22Rv1 (cell line): ENCODE results near the gene OVAAL.

ENCODE experiments used
- ZFX ChIP-seq: fragments of 450-650 bp; IDR thresholded peaks from 2 replicates; pipeline ENCODE4 v1.6.1; 2017; ENCODE audit warnings: antibody characterized with exemption, borderline replicate concordance
- TF ChIP-seq, protein P1 (sequence below): fragments of 450-650 bp; IDR thresholded peaks from 2 replicates; pipeline ENCODE4 v1.5.1; 2017; ENCODE audit warnings: mild to moderate bottlenecking

- TF ChIP-seq, protein P1, sequence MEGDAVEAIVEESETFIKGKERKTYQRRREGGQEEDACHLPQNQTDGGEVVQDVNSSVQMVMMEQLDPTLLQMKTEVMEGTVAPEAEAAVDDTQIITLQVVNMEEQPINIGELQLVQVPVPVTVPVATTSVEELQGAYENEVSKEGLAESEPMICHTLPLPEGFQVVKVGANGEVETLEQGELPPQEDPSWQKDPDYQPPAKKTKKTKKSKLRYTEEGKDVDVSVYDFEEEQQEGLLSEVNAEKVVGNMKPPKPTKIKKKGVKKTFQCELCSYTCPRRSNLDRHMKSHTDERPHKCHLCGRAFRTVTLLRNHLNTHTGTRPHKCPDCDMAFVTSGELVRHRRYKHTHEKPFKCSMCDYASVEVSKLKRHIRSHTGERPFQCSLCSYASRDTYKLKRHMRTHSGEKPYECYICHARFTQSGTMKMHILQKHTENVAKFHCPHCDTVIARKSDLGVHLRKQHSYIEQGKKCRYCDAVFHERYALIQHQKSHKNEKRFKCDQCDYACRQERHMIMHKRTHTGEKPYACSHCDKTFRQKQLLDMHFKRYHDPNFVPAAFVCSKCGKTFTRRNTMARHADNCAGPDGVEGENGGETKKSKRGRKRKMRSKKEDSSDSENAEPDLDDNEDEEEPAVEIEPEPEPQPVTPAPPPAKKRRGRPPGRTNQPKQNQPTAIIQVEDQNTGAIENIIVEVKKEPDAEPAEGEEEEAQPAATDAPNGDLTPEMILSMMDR, result no peak
- no peak for TF ChIP-seq ZFX
These were observed 47.9 kb upstream of the OVAAL start for GRCh38 chr1:180510882-180511281.
